Mesenchymal stem cell (in vitro differentiated cells and primary cell): Measurements from ENCODE around the gene FCER1G.
"Not testable (repeated sequence)": the region's sequence is repeated elsewhere in the genome, so short reads cannot be mapped to it uniquely, and the experiment has no call there.

Experiments
- DNase-seq: peaks from one replicate; pipeline ENCODE4 v3.0.0-alpha.2; 2013
- H2AFZ ChIP-seq: one replicate; pipeline ENCODE4 v1.6.1; 2013; ENCODE audit warnings: low read depth, mild to moderate bottlenecking, control low read depth, inconsistent platforms, low read length, moderate library complexity
- H2AK5ac ChIP-seq: 2 replicates; pipeline ENCODE4 v1.6.1; 2013; ENCODE audit warnings: low read length, moderate library complexity, mild to moderate bottlenecking, inconsistent platforms; ENCODE audit not compliant: severe bottlenecking
- H2BK120ac ChIP-seq: one replicate; pipeline ENCODE4 v1.6.1; 2013; ENCODE audit warnings: low read depth, mild to moderate bottlenecking, inconsistent platforms, low read length, moderate library complexity
- H2BK12ac ChIP-seq, 2 experiments: one replicate each; pipeline ENCODE4 v1.6.1; 2013; ENCODE audit warnings: inconsistent platforms in 2 of 2, low read length in 2 of 2, mild to moderate bottlenecking in 2 of 2, moderate library complexity in 2 of 2, control low read depth in 1 of 2
- H2BK15ac ChIP-seq: one replicate; pipeline ENCODE4 v1.6.1; 2013; ENCODE audit warnings: mild to moderate bottlenecking, low read depth, inconsistent platforms; ENCODE audit not compliant: poor library complexity, severe bottlenecking
- H2BK5ac ChIP-seq: 2 replicates; pipeline ENCODE4 v1.6.1; 2013; ENCODE audit warnings: low read depth, mild to moderate bottlenecking, low read length, control low read depth, inconsistent platforms; ENCODE audit not compliant: poor library complexity, severe bottlenecking
- H3K14ac ChIP-seq, 2 experiments: one replicate each; pipeline ENCODE4 v1.6.1; 2013; ENCODE audit warnings: inconsistent platforms in 2 of 2, low read length in 2 of 2, control low read depth in 1 of 2, mild to moderate bottlenecking in 1 of 2, moderate library complexity in 1 of 2
- H3K18ac ChIP-seq, 2 experiments: one replicate each; pipeline ENCODE4 v1.6.1; 2013; ENCODE audit warnings: inconsistent platforms in 2 of 2, low read length in 2 of 2, control low read depth in 1 of 2, low read depth in 1 of 2, mild to moderate bottlenecking in 1 of 2
- H3K23ac ChIP-seq, 2 experiments: one replicate each; pipeline ENCODE4 v1.6.1; 2013; ENCODE audit warnings: inconsistent platforms in 2 of 2, low read length in 2 of 2, mild to moderate bottlenecking in 2 of 2, moderate library complexity in 2 of 2, control low read depth in 1 of 2
- H3K27ac ChIP-seq: 2 replicates; pipeline ENCODE4 v1.5.1; 2013; ENCODE audit warnings: mild to moderate bottlenecking, moderate library complexity, low read length, control low read depth, inconsistent platforms; ENCODE audit not compliant: poor library complexity, severe bottlenecking
- H3K27me3 ChIP-seq, 2 experiments: 2 replicates each; pipeline versions ENCODE4 v1.6.1 to v1.7.0; 2013; ENCODE audit warnings: low read length in 2 of 2, mild to moderate bottlenecking in 2 of 2, moderate library complexity in 2 of 2, control low read depth in 1 of 2, inconsistent platforms in 1 of 2; ENCODE audit not compliant: control insufficient read depth in 1 of 2, insufficient read depth in 1 of 2
- H3K36me3 ChIP-seq, 2 experiments: 2 replicates each; pipeline versions ENCODE4 v1.6.1 to v1.7.0; 2013; ENCODE audit warnings: low read length in 2 of 2, control low read depth in 1 of 2, inconsistent platforms in 1 of 2, low read depth in 1 of 2, mild to moderate bottlenecking in 1 of 2; ENCODE audit not compliant: insufficient read depth in 2 of 2, control insufficient read depth in 1 of 2
- H3K4ac ChIP-seq, 2 experiments: one replicate each; pipeline ENCODE4 v1.6.1; 2013; ENCODE audit warnings: inconsistent platforms in 2 of 2, low read length in 2 of 2, mild to moderate bottlenecking in 2 of 2, moderate library complexity in 2 of 2, control low read depth in 1 of 2, low read depth in 1 of 2
- H3K4me1 ChIP-seq: 2 replicates; pipeline ENCODE4 v1.6.1; 2013; ENCODE audit warnings: low read depth, low read length, control low read depth; ENCODE audit not compliant: control insufficient read depth, insufficient read depth
- H3K4me2 ChIP-seq: 2 replicates; pipeline ENCODE4 v1.6.1; 2013; ENCODE audit warnings: low read length, mild to moderate bottlenecking, inconsistent platforms; ENCODE audit not compliant: poor library complexity, severe bottlenecking
- H3K4me3 ChIP-seq, 2 experiments: 2 replicates each; pipeline versions ENCODE4 v1.5.1 to v1.7.0; 2013; ENCODE audit warnings: low read length in 2 of 2, mild to moderate bottlenecking in 2 of 2, control low read depth in 1 of 2, low read depth in 1 of 2; ENCODE audit not compliant: insufficient read depth in 1 of 2
- H3K79me1 ChIP-seq: replicated peaks from 2 replicates; pipeline ENCODE4 v1.6.1; 2013; ENCODE audit warnings: mild to moderate bottlenecking, control low read depth, low read length, inconsistent platforms; ENCODE audit not compliant: poor library complexity, severe bottlenecking
- H3K9ac ChIP-seq: 2 replicates; pipeline ENCODE4 v1.7.0; 2013; ENCODE audit warnings: mild to moderate bottlenecking, low read length, moderate library complexity
- H3K9me3 ChIP-seq: 2 replicates; pipeline ENCODE4 v1.7.0; 2013; ENCODE audit warnings: mild to moderate bottlenecking, low read length; ENCODE audit not compliant: control insufficient read depth
- H4K8ac ChIP-seq: one replicate; pipeline ENCODE4 v1.6.1; 2013; ENCODE audit warnings: inconsistent platforms, mild to moderate bottlenecking, low read length, moderate library complexity
- H4K91ac ChIP-seq: one replicate; pipeline ENCODE4 v1.6.1; 2013; ENCODE audit warnings: mild to moderate bottlenecking, low read length, inconsistent platforms
- WGBS: methylation state at CpG from one replicate; pipeline ENCODE4 v1.1.7; 2013; ENCODE audit warnings: mixed read lengths; 5-methylcytosine and 5-hydroxymethylcytosine counted together

FCER1G gene

DNA sequence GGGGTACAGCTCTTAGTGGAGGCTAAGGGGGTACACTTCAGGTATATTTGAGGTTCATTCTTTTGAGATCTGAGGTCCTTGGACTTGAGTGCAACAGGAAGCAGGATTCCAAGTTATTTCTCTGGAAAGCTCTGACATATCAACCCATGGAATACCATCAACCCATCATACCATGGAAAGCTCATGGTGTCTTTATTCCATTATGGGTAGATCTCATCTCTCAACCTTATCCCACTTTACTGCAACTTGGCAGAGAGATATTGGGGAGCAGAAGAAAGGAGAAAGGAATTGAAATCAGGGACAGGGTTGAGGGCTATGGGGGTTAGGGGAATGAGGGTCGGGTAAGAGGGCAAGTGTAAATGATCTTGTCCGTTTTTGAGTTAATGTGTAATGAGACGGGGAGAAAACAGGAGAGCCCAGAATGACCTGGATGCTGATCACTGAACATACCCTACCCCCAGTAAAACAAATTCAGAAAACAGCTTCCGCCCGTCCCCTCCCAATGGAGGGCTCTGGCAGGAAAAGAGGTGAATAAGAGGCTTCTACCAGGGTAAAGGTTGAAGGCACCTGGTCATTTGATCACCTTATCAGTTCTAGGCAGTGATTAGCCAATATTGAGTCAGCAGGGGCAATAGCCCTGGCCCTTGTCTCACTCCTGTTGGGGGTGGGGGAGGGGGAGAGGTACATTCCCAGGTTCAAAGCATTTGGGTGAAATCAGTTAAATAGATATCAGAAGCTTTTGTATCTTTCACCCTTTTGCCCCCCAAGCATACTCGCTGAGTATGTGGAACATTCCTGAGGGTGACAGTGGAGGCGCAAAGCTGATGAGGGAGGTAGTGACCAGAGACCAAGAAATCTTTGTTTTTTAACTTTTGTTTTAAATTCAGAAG is 9.0 kb downstream of the FCER1G start:
- Histone ChIP-seq H2BK12ac (no peak overlapping the region), H3K36me3 (peaks cover 11 to 14% of the 10 kb centered on the region in 2 experiments), H3K27ac (no peak overlapping the region), H3K18ac (no peak overlapping the region), H3K9me3 (no peaks in the 10 kb centered on the region), H4K8ac (no peak overlapping the region), H4K91ac (no peak overlapping the region), H2BK5ac (no peak overlapping the region), H3K23ac (no peak overlapping the region), H2BK15ac (no peak overlapping the region), H3K27me3 (peaks cover 0 to 6% of the 10 kb centered on the region in 2 experiments), H3K4me2 (no peak overlapping the region), H3K14ac (no peak overlapping the region), H3K4ac (no peak overlapping the region), H2AK5ac (no peak overlapping the region), H2AFZ (no peak overlapping the region), H3K79me1 (peaks cover 14% of the 10 kb centered on the region), H3K4me1 (peaks cover 15% of the 10 kb centered on the region), H3K9ac (no peak overlapping the region), H2BK120ac (no peak overlapping the region), H3K4me3 (no peak overlapping the region)
- WGBS, result 100% methylated on average over 4 of the region's 7 CpGs
- DNase-seq, result no peak

DNA sequence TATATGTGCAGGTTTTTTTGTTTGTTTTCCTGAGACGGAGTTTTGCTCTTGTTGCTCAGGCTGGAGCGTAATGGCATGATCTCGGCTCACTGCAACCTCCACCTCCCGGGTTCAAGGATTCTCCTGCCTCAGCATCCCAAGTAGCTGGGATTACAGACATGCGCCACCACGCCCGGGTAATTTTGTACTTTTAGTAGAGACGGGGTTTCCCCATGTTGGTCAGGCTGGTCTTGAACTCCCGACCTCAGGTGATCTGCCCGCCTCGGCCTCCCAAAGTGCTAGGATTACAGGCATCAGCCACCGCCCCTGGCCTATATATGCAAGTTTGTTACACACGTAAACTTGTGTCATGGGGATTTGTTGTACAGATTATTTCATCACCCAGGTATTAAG is 9.6 kb downstream of the FCER1G start:
- H2AFZ ChIP-seq, H2AK5ac ChIP-seq, H3K18ac ChIP-seq, H3K27ac ChIP-seq, H3K4me3 ChIP-seq, H3K9ac ChIP-seq, H3K23ac ChIP-seq, H3K14ac ChIP-seq, H4K8ac ChIP-seq, DNase-seq, H2BK5ac ChIP-seq, H2BK15ac ChIP-seq, H2BK12ac ChIP-seq, H3K27me3 ChIP-seq, H3K4ac ChIP-seq, H4K91ac ChIP-seq, H3K4me2 ChIP-seq, H2BK120ac ChIP-seq, H3K9me3 ChIP-seq: not testable (repeated sequence)
- H3K4me1 ChIP-seq, result peaks cover 15% of the 10 kb centered on the region
- 92% methylated on average over 9 of the region's 13 CpGs for WGBS
- peaks cover 14% of the 10 kb centered on the region for H3K79me1 ChIP-seq
- peaks cover 18 to 20% of the 10 kb centered on the region in 2 experiments for H3K36me3 ChIP-seq

GRCh38 chr1:161225178-161225533 is 10.1 kb downstream of the FCER1G start:
- peaks cover 19 to 25% of the 10 kb centered on the region in 2 experiments for H3K36me3 ChIP-seq
- no peak overlapping the region for H3K18ac ChIP-seq
- no peak overlapping the region for H3K27ac ChIP-seq
- H3K14ac ChIP-seq, result no peak overlapping the region
- peaks cover 14% of the 10 kb centered on the region for H3K79me1 ChIP-seq
- peaks cover 15% of the 10 kb centered on the region for H3K4me1 ChIP-seq
- peaks cover 0 to 6% of the 10 kb centered on the region in 2 experiments for H3K27me3 ChIP-seq
- H3K9ac ChIP-seq, result peak overlapping the region; percentile 73
- no peak overlapping the region for H2BK12ac ChIP-seq
- H3K23ac ChIP-seq, result no peak overlapping the region
- peak overlapping the region in 1 of 2 experiments; percentile 68 for H3K4ac ChIP-seq
- peak overlapping the region; percentile 44 for H2BK15ac ChIP-seq
- no peak overlapping the region for H4K91ac ChIP-seq
- no peak for DNase-seq
- H2AK5ac ChIP-seq, result no peak overlapping the region
- peak overlapping the region; percentile 94 for H4K8ac ChIP-seq
- H2BK5ac ChIP-seq, result no peak overlapping the region
- 84% methylated on average over 6 of the region's 7 CpGs for WGBS
- no peaks in the 10 kb centered on the region for H3K9me3 ChIP-seq
- peak overlapping the region; percentile 46 for H2AFZ ChIP-seq
- no peak overlapping the region for H3K4me2 ChIP-seq
- H3K4me3 ChIP-seq, result peak overlapping the region in 1 of 2 experiments; percentile 52
- H2BK120ac ChIP-seq, result peak overlapping the region; percentile 42

- H2BK12ac ChIP-seq, result peak within 1 kb of the TSS in 1 of 2 experiments; percentile 12
- no peak within 1 kb of the TSS for H3K23ac ChIP-seq
- H3K27ac ChIP-seq, result no peak within 1 kb of the TSS
- peaks cover 0 to 6% of the 10 kb centered on the region in 2 experiments for H3K27me3 ChIP-seq
- H3K4me1 ChIP-seq, result peaks cover 15% of the 10 kb centered on the region
- peak; percentile 100 for DNase-seq
- peak within 1 kb of the TSS; percentile 94 for H4K8ac ChIP-seq
- WGBS, result 7% methylated on average over 15 of the region's 16 CpGs
- peak within 1 kb of the TSS; percentile 93 for H3K9ac ChIP-seq
- H2BK5ac ChIP-seq, result no peak within 1 kb of the TSS
- H3K14ac ChIP-seq, result peak within 1 kb of the TSS in 1 of 2 experiments; percentile 62
- no peaks in the 10 kb centered on the region for H3K9me3 ChIP-seq
- peak within 1 kb of the TSS; percentile 69 to 91 for H3K4me3 ChIP-seq
- peak within 1 kb of the TSS in 1 of 2 experiments; percentile 90 for H3K4ac ChIP-seq
- peak within 1 kb of the TSS; percentile 52 to 58 for H3K18ac ChIP-seq
- H2AFZ ChIP-seq, result peak within 1 kb of the TSS; percentile 79
- H2AK5ac ChIP-seq, result no peak within 1 kb of the TSS
- peak within 1 kb of the TSS; percentile 42 for H2BK120ac ChIP-seq
- peaks cover 22 to 31% of the 10 kb centered on the region in 2 experiments for H3K36me3 ChIP-seq
- peak within 1 kb of the TSS; percentile 49 for H2BK15ac ChIP-seq
- H4K91ac ChIP-seq, result peak within 1 kb of the TSS; percentile 81
- H3K79me1 ChIP-seq, result peaks cover 14% of the 10 kb centered on the region
- peak within 1 kb of the TSS; percentile 87 for H3K4me2 ChIP-seq
Measured at GRCh38 chr1:161225534-161226319, 10.6 kb downstream of the FCER1G start, which contains the start of gene TOMM40L. Gene TOMM40L (plus strand): TSS chr1:161226060. CDS start chr1:161226490, 430 bp downstream.
